MM.1S (cell line): ENCODE measurements around the gene ETV4.

Experiments used
- CTCF ChIP-seq: fragments of 300-600 bp; sonication (generic); IDR thresholded peaks from 2 replicates; pipeline ENCODE4 v1.5.1; 2016; ENCODE audit warnings: antibody characterized with exemption, low read length, mixed read lengths
- EZH2phosphoT487 ChIP-seq: fragments of 300-600 bp; sonication (generic); IDR thresholded peaks from 2 replicates; pipeline ENCODE4 v1.6.1; 2018; ENCODE audit warnings: antibody characterized with exemption, low read length

- TF ChIP-seq EZH2phosphoT487 (no peak), CTCF (no peak)
Observed at GRCh38 chr17:43577664-43578403, 31.7 kb upstream of the ETV4 start.
